ENCODE data around the gene NTN1. TPM values are rescaled to one million over a fixed set of nuclear protein-coding genes. Genes with fewer than 3 reads are reported as not detected.

Gene NTN1
- total RNA-seq, 1 donor from 2014 or later = 0.41 TPM

- no peak for DNase-seq (ENCODE audit: low spot score)
- no peaks in the 10 kb centered on the region for H3K4me1 Mint-ChIP-seq (ENCODE audit: low read depth)
- intact Hi-C loops (cut with micrococcal nuclease) = no loop called here
- no peaks in the 10 kb centered on the region for H3K36me3 Mint-ChIP-seq (ENCODE audit: low read depth)
- H3K27me3 Mint-ChIP-seq (ENCODE audit: low read depth) = no peaks in the 10 kb centered on the region
- H3K9me3 Mint-ChIP-seq = no peaks in the 10 kb centered on the region
- H3K4me3 Mint-ChIP-seq (ENCODE audit: low read depth) = no peak overlapping the region
- H3K27ac Mint-ChIP-seq = no peak overlapping the region
These were observed 111.0 kb downstream of the NTN1 start for GRCh38 chr17:9132291-9132690.

- H3K27me3 Mint-ChIP-seq (ENCODE audit: low read depth) = no peaks in the 10 kb centered on the region
- H3K27ac Mint-ChIP-seq = no peak overlapping the region
- no peaks in the 10 kb centered on the region for H3K4me1 Mint-ChIP-seq (ENCODE audit: low read depth)
- no peak for DNase-seq (ENCODE audit: low spot score)
- H3K36me3 Mint-ChIP-seq (ENCODE audit: low read depth) = no peaks in the 10 kb centered on the region
- intact Hi-C loops (cut with micrococcal nuclease) = no loop called here
- no peak overlapping the region for H3K4me3 Mint-ChIP-seq (ENCODE audit: low read depth)
- H3K9me3 Mint-ChIP-seq = no peaks in the 10 kb centered on the region
These were observed 111.8 kb downstream of the NTN1 start for GRCh38 chr17:9132944-9133610.

GRCh38 chr17:9138161-9138717 lies 116.9 kb downstream of the NTN1 start:
- no peaks in the 10 kb centered on the region for H3K36me3 Mint-ChIP-seq (ENCODE audit: low read depth)

DNA sequence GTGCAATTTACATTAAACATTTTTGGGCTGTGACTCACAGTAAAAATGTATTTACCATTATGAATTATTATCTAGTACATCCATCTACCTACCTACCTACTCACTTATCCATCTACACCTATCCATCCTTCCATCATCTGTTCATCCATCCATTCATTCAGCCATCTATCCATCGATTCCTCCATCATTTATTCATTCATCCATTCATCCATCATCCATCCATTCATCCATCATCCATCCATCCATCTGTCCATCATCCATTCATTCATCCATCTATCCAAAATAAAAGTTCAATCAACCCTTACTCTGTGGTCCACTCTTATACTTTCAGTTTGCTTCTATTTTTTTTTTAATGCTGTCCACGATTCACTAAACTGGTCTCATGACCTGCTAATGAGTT lies 118.4 kb downstream of the NTN1 start:
- H3K9me3 Mint-ChIP-seq = no peaks in the 10 kb centered on the region
- H3K36me3 Mint-ChIP-seq (ENCODE audit: low read depth) = no peaks in the 10 kb centered on the region
- H3K4me1 Mint-ChIP-seq (ENCODE audit: low read depth) = no peaks in the 10 kb centered on the region
- no peak overlapping the region for H3K27ac Mint-ChIP-seq
- H3K4me3 Mint-ChIP-seq (ENCODE audit: low read depth) = no peak overlapping the region
- H3K27me3 Mint-ChIP-seq (ENCODE audit: low read depth) = no peaks in the 10 kb centered on the region
- DNase-seq (ENCODE audit: low spot score) = no peak
- intact Hi-C loops (cut with micrococcal nuclease) = no loop called here

More at GRCh38 chr17:9138161-9138717, 116.9 kb downstream of the NTN1 start:
- no peaks in the 10 kb centered on the region for H3K4me1 Mint-ChIP-seq (ENCODE audit: low read depth)
- H3K9me3 Mint-ChIP-seq = no peaks in the 10 kb centered on the region
- H3K4me3 Mint-ChIP-seq (ENCODE audit: low read depth) = no peak overlapping the region
- intact Hi-C loops (cut with micrococcal nuclease) = no loop called here
- no peak overlapping the region for H3K27ac Mint-ChIP-seq
- DNase-seq (ENCODE audit: low spot score) = no peak
- no peaks in the 10 kb centered on the region for H3K27me3 Mint-ChIP-seq (ENCODE audit: low read depth)

- H3K27me3 Mint-ChIP-seq (ENCODE audit: low read depth) = no peaks in the 10 kb centered on the region
- intact Hi-C loops (cut with micrococcal nuclease) = no loop called here
- no peaks in the 10 kb centered on the region for H3K36me3 Mint-ChIP-seq (ENCODE audit: low read depth)
- no peaks in the 10 kb centered on the region for H3K9me3 Mint-ChIP-seq
- H3K4me3 Mint-ChIP-seq (ENCODE audit: low read depth) = no peak overlapping the region
- no peaks in the 10 kb centered on the region for H3K4me1 Mint-ChIP-seq (ENCODE audit: low read depth)
- no peak for DNase-seq (ENCODE audit: low spot score)
- H3K27ac Mint-ChIP-seq = no peak overlapping the region
These were observed 119.5 kb downstream of the NTN1 start for GRCh38 chr17:9140550-9141424.

DNA sequence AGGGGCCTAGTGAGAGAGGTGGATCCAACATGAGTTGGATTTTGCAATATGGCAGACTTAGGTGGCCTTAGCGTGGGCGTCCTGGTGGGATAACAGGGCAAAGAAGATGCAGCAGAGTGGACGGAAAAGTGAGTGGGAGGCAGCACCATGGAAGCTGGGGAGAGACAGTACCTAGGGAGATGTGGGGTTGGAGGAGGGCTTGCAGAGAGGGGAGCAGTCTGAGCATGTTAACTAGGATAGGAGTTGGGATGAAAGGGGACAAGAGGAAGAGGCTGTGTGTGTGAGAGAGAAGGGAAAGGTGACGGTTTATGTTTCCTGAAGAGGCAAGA lies 120.1 kb downstream of the NTN1 start:
- Mint-ChIP-seq H3K36me3 (ENCODE audit: low read depth) (no peaks in the 10 kb centered on the region), H3K4me1 (ENCODE audit: low read depth) (no peaks in the 10 kb centered on the region), H3K27me3 (ENCODE audit: low read depth) (no peaks in the 10 kb centered on the region), H3K9me3 (no peaks in the 10 kb centered on the region), H3K27ac (no peak overlapping the region), H3K4me3 (ENCODE audit: low read depth) (no peak overlapping the region)
- intact Hi-C loops (cut with micrococcal nuclease) = no loop called here
- DNase-seq (ENCODE audit: low spot score) = no peak

DNA sequence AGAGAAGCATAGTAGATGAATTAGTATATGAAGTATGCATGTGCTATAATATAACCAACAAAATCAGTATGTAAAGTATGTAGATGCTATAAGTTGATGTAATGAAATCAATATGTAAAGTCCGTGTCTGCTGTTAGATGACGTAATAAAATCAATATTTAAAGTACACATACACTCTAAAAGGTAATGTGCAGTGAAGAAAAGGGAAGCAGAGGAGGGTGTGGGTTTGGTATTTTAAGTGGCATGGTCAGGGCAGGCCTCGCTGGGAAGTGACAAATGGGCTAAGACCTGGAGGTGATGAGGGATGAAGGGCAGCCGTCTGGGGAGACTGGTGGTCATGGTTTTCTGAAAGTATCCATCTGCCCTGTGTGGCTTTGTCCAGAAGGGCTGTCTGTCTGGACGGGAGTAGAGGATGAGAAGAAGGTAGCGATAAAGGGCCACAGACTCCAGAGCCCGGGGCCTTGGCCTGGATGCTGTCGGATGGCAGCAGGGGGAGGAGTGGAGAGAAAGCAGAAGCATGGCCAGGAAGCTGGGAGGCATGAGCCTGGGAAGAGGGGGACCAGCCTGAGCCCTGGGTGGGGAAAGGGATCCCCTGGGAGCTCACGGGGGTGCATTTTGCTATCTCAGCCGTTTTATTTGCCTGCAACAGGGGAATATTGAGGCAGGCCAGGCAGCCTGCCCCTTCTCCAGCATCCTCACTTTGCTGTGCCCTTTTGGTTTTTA lies 121.6 kb downstream of the NTN1 start:
- Mint-ChIP-seq H3K4me1 (ENCODE audit: low read depth) (no peaks in the 10 kb centered on the region), H3K9me3 (no peaks in the 10 kb centered on the region), H3K27me3 (ENCODE audit: low read depth) (no peaks in the 10 kb centered on the region), H3K27ac (no peak overlapping the region), H3K4me3 (ENCODE audit: low read depth) (no peak overlapping the region), H3K36me3 (ENCODE audit: low read depth) (no peaks in the 10 kb centered on the region)
- intact Hi-C loops (cut with micrococcal nuclease) = no loop called here
- DNase-seq (ENCODE audit: low spot score) = no peak

GRCh38 chr17:9144502-9145249 lies 123.4 kb downstream of the NTN1 start:
- Mint-ChIP-seq H3K36me3 (ENCODE audit: low read depth) (no peaks in the 10 kb centered on the region), H3K27ac (no peak overlapping the region), H3K4me1 (ENCODE audit: low read depth) (no peaks in the 10 kb centered on the region), H3K4me3 (ENCODE audit: low read depth) (no peak overlapping the region), H3K27me3 (ENCODE audit: low read depth) (no peaks in the 10 kb centered on the region), H3K9me3 (no peaks in the 10 kb centered on the region)
- intact Hi-C loops (cut with micrococcal nuclease) = no loop called here
- DNase-seq (ENCODE audit: low spot score) = no peak

DNA sequence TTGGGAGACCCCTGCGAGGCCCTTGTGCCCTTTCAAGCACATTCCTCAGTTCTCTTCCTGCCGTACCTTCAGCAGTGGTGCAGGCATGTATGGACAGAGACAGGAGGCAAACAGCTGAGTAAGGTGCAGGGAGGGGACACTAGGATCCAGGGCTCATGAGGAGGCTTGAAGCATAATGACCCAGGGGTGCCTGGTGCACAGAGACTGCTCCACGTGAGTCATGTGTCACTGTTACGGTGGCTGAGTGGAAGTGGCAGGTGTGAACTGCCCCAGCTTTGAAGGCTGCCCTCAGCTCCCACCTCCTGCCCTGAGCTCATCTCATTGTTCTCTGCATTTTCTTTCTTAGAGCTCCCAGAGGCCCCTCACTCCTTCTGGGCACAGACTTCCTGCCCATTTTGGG lies 124.8 kb downstream of the NTN1 start:
- Mint-ChIP-seq H3K9me3 (no peaks in the 10 kb centered on the region), H3K4me3 (ENCODE audit: low read depth) (no peak overlapping the region), H3K27me3 (ENCODE audit: low read depth) (peaks cover 2% of the 10 kb centered on the region), H3K4me1 (ENCODE audit: low read depth) (no peaks in the 10 kb centered on the region), H3K27ac (no peak overlapping the region), H3K36me3 (ENCODE audit: low read depth) (no peaks in the 10 kb centered on the region)
- intact Hi-C loops (cut with micrococcal nuclease) = no loop called here
- no peak for DNase-seq (ENCODE audit: low spot score)

GRCh38 chr17:9148905-9149525 lies 127.7 kb downstream of the NTN1 start:
- Mint-ChIP-seq H3K4me1 (ENCODE audit: low read depth) (no peaks in the 10 kb centered on the region), H3K4me3 (ENCODE audit: low read depth) (no peak overlapping the region), H3K27ac (no peak overlapping the region), H3K36me3 (ENCODE audit: low read depth) (no peaks in the 10 kb centered on the region), H3K9me3 (no peaks in the 10 kb centered on the region), H3K27me3 (ENCODE audit: low read depth) (peaks cover 2% of the 10 kb centered on the region)
- DNase-seq (ENCODE audit: low spot score) = no peak
- intact Hi-C loops (cut with micrococcal nuclease) = no loop called here

- Mint-ChIP-seq H3K36me3 (ENCODE audit: low read depth) (no peaks in the 10 kb centered on the region), H3K9me3 (no peaks in the 10 kb centered on the region), H3K4me3 (ENCODE audit: low read depth) (no peak overlapping the region), H3K27me3 (ENCODE audit: low read depth) (peaks cover 2% of the 10 kb centered on the region), H3K4me1 (ENCODE audit: low read depth) (no peaks in the 10 kb centered on the region), H3K27ac (no peak overlapping the region)
- intact Hi-C loops (cut with micrococcal nuclease) = no loop called here
- no peak for DNase-seq (ENCODE audit: low spot score)
These were observed 129.3 kb downstream of the NTN1 start for GRCh38 chr17:9150446-9151090.

- no peak for DNase-seq (ENCODE audit: low spot score)
- Mint-ChIP-seq H3K27me3 (ENCODE audit: low read depth) (peaks cover 2% of the 10 kb centered on the region), H3K4me1 (ENCODE audit: low read depth) (no peaks in the 10 kb centered on the region), H3K36me3 (ENCODE audit: low read depth) (no peaks in the 10 kb centered on the region), H3K4me3 (ENCODE audit: low read depth) (no peak overlapping the region), H3K27ac (no peak overlapping the region), H3K9me3 (no peaks in the 10 kb centered on the region)
- intact Hi-C loops (cut with micrococcal nuclease) = no loop called here
These were observed 129.8 kb downstream of the NTN1 start for GRCh38 chr17:9151091-9151490.
